LNCaP clone FGC (cell line): ENCODE data around the gene KCNJ9.

Experiments
- DNase-seq: peaks from one replicate; pipeline ENCODE4 v3.0.0-alpha.2; 2011; ENCODE audit warnings: low read depth
- H3K4me3 ChIP-seq: 2 replicates; pipeline ENCODE4 v1.5.1; 2011; ENCODE audit warnings: mild to moderate bottlenecking, low read depth, low read length, control low read depth
- CTCF ChIP-seq: IDR thresholded peaks from 2 replicates; pipeline ENCODE4 v1.5.1; 2012; ENCODE audit warnings: mild to moderate bottlenecking; ENCODE audit not compliant: control insufficient read depth, insufficient read depth; ENCODE audit errors: extremely low read depth

The KCNJ9 gene

GRCh38 chr1:160082926-160083325 is 1.6 kb downstream of the KCNJ9 start:
- no peak overlapping the region for H3K4me3 ChIP-seq
- TF ChIP-seq CTCF = no peak
- no peak for DNase-seq

- TF ChIP-seq CTCF = peak; percentile 99
- H3K4me3 ChIP-seq = no peak overlapping the region
- peak; percentile 71 for DNase-seq
Observed at GRCh38 chr1:160083968-160084770, 2.8 kb downstream of the KCNJ9 start.

DNA sequence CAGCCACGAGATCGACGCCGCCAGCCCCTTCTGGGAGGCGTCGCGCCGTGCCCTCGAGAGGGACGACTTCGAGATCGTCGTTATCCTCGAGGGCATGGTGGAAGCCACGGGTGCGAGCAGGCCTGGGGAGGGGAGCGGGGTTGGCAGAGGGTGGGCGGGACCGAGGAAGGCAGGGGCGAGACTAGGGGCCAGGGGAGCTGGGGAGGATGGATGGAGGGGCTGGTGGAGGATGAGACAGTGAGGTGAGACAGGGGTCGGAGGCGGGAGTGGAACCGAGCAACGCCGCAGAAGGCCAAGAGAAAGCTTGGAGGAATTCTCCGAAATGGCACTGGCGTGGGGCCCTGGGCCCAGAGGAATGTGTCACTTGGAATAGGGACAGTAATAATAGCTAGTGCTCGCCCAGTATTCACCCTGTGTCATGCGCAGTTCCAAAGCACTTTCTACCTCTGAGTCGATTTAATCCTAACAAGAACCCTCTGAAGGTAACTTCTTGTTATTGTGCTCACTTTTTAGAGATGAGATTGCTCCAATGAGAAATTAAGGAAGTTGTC is 3.5 kb downstream of the KCNJ9 start:
- no peak for TF ChIP-seq CTCF
- no peak for DNase-seq
- H3K4me3 ChIP-seq = no peak overlapping the region

DNA sequence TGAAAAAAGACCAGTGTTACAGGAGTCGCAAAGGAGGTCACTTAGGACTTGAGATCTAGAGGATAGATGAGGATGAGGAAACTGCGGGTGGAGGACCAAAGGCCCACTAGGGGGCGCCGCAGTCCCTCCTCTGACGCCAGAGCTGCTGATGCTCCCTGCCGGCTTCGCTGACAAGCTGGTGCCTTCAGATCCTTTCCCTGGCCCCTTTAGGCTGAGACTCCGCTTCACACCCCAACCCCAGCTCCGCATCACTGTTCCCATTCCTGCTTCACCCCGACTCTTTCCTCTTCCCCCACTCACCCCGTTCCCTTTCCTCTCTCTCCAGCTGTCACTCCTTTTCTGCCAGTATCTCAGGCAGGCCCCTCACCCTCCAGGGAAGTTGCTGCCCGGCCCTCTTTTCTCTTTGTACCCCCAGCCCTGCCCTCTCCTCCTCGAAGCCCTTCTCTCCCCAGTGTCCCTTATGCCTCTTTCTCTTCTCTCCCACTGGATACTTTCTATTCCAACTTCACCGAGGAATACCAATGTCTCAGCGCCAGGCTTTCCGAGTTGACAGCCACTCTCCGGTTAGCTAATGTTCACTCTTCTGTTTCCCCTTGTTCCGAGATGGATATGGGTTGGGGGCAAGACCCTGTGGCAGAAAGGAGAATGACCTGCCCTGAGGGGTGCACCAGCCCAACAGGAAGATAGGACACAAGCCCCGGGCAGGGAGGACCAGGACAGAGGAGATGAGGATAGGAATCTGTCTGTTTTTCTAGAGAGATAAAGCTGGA is 4.5 kb downstream of the KCNJ9 start:
- H3K4me3 ChIP-seq = no peak overlapping the region
- TF ChIP-seq CTCF = peak; percentile 87
- no peak for DNase-seq

DNA sequence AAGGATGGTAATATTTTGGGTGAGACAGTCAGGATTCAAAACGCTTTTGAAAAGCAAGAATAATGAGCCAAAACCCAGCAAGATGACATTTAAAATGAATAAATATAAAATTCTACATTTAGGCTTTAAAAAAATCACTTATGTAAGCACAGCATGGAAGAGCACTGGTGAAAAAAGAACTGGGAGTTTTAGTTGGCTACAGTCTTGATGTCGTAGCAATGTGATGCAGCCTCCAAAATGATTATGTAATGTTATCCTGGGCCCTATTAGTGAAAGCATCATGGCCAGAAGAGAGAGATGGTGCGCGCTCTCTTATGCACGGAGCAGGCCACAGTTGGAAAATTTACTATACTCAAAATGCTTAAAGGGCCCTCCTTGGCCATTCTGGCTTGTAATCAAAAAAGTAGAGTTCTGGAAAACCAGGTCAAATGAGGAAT is 5.1 kb downstream of the KCNJ9 start:
- TF ChIP-seq CTCF = no peak
- no peak for DNase-seq
- no peak overlapping the region for H3K4me3 ChIP-seq

- no peak overlapping the region for H3K4me3 ChIP-seq
- no peak for TF ChIP-seq CTCF
Observed at GRCh38 chr1:160087118-160087662, 5.9 kb downstream of the KCNJ9 start.

More at GRCh38 chr1:160087118-160087662, 5.9 kb downstream of the KCNJ9 start:
- no peak for DNase-seq
